OCI-LY7 (cell line): ENCODE measurements around the gene SMG6. TPM values are rescaled to one million over a fixed set of nuclear protein-coding genes. Genes with fewer than 3 reads are reported as not detected.
"Not testable (repeated sequence)": the region's sequence is repeated elsewhere in the genome, so short reads cannot be mapped to it uniquely, and the experiment has no call there.

Experiments used
- BruUV-seq: library from RNA; stranded (reverse); fragments of 400-500 nt; replicated peaks from 2 replicates; lab custom pipeline; 2021; lab: Mats Ljungman, UMichigan
- CTCF ChIA-PET: fragments of 300-600 bp; sonication (Branson Sonifier 250); formaldehyde crosslinking; loops from one replicate; lab custom pipeline; 2022; ENCODE audit warnings: antibody characterized with exemption; ENCODE audit not compliant: unreplicated experiment; lab: Charles Lee
- POLR2A ChIA-PET: fragments of 300-600 bp; sonication (Branson Sonifier 250); formaldehyde crosslinking; loops from one replicate; lab custom pipeline; 2022; ENCODE audit warnings: antibody characterized with exemption; lab: Charles Lee
- DNase-seq: peaks from one replicate; pipeline ENCODE4 v3.0.0-alpha.2; 2015; ENCODE audit warnings: low spot score
- H2AFZ ChIP-seq: fragments of 200-600 bp; sonication (generic), shearing (Covaris generic); 2 replicates; pipeline ENCODE4 v1.6.1; 2014; ENCODE audit warnings: mild to moderate bottlenecking, antibody characterized with exemption, low read length, moderate library complexity
- H3K27ac ChIP-seq: fragments of 200-600 bp; sonication (generic); 2 replicates; pipeline ENCODE4 v1.5.1; 2014; ENCODE audit warnings: mixed run types, low read depth, mild to moderate bottlenecking, moderate library complexity, low read length, inconsistent platforms; ENCODE audit not compliant: poor library complexity, severe bottlenecking
- H3K36me3 ChIP-seq: fragments of 200-600 bp; sonication (generic); 2 replicates; pipeline ENCODE4 v1.6.1; 2014; ENCODE audit warnings: mild to moderate bottlenecking, antibody characterized with exemption, low read length, moderate library complexity, mixed read lengths; ENCODE audit not compliant: insufficient read depth
- H3K4me1 ChIP-seq: fragments of 200-600 bp; sonication (generic); 2 replicates; pipeline ENCODE4 v1.5.1; 2014; ENCODE audit warnings: mild to moderate bottlenecking, low read length; ENCODE audit not compliant: insufficient read depth, poor library complexity, severe bottlenecking
- H3K4me2 ChIP-seq: fragments of 200-600 bp; sonication (generic); 2 replicates; pipeline ENCODE4 v1.6.1; 2014; ENCODE audit warnings: mild to moderate bottlenecking, low read length
- H3K4me3 ChIP-seq: fragments of 200-600 bp; sonication (generic); 2 replicates; pipeline ENCODE4 v1.5.1; 2014; ENCODE audit warnings: mild to moderate bottlenecking, low read depth, low read length; ENCODE audit not compliant: poor library complexity, severe bottlenecking
- H3K79me2 ChIP-seq: fragments of 200-600 bp; sonication (generic); 2 replicates; pipeline ENCODE4 v1.6.1; 2016; ENCODE audit warnings: low read depth, mild to moderate bottlenecking, low read length, moderate library complexity, mixed read lengths; ENCODE audit not compliant: insufficient read depth
- H3K9me2 ChIP-seq: fragments of 200-600 bp; sonication (generic); 2 replicates; pipeline ENCODE4 v1.6.1; 2016; ENCODE audit warnings: mild to moderate bottlenecking, low read length, mixed read lengths; ENCODE audit not compliant: insufficient read depth
- H3K9me3 ChIP-seq: fragments of 200-600 bp; sonication (generic); 2 replicates; pipeline ENCODE4 v1.6.1; 2014; ENCODE audit warnings: mild to moderate bottlenecking, mixed run types, low read length, mixed read lengths
- H4K20me1 ChIP-seq: fragments of 200-600 bp; sonication (generic); 2 replicates; pipeline ENCODE4 v1.6.1; 2014; ENCODE audit warnings: mild to moderate bottlenecking, antibody characterized with exemption, low read length, moderate library complexity, mixed read lengths; ENCODE audit not compliant: insufficient read depth
- CTCF ChIP-seq: fragments of 200-600 bp; sonication (generic); conservative IDR thresholded peaks from 2 replicates; pipeline ENCODE4 v1.5.1; 2014; ENCODE audit warnings: mild to moderate bottlenecking, antibody characterized with exemption, low read length, moderate library complexity, mixed read lengths
- EZH2phosphoT487 ChIP-seq: fragments of 200-600 bp; sonication (generic); IDR thresholded peaks from 2 replicates; pipeline ENCODE4 v1.6.1; 2018; ENCODE audit warnings: low read depth, borderline replicate concordance, mild to moderate bottlenecking, mixed run types, antibody characterized with exemption, low read length, moderate library complexity, mixed read lengths
- intact Hi-C: fragments of 100-400 bp; cut with micrococcal nuclease; formaldehyde crosslinking; loops from one replicate; pipeline ENCODE4 v1.10.0; 2022; ENCODE audit not compliant: unreplicated experiment
- total RNA-seq, 2 experiments: library from RNA; depleted of rRNA in 1 of 2; stranded (reverse); fragments of >200 nt in 1 of 2; shearing (Covaris generic) in 1 of 2; gene quantifications; 2 replicates each; pipeline ENCODE4 v1.2.3, GENCODE V29; 2014 to 2022

Gene SMG6
- total RNA-seq, 2 experiments from 2014 or later = 12.5 to 17.8 TPM

- H3K79me2 ChIP-seq = no peaks in the 10 kb centered on the region
- H3K4me3 ChIP-seq = no peak overlapping the region
- no peaks in the 10 kb centered on the region for H3K9me3 ChIP-seq
- TF ChIP-seq CTCF (no peak), EZH2phosphoT487 (no peak)
- H3K4me2 ChIP-seq = no peak overlapping the region
- intact Hi-C loops = no loop called here
- no TSS peak for BruUV-seq
- H3K36me3 ChIP-seq = peaks cover 20% of the 10 kb centered on the region; the same call in 1 of the 2 replicates
- ChIA-PET POLR2A (interaction anchor here (0.6 kb wide), 1 partner anchor 463 kb away, joined by 3 read pairs; no protein-coding TSS in a partner anchor), CTCF (no interaction called here)
- DNase-seq = no peak
- H3K27ac ChIP-seq = no peak overlapping the region
- no peaks in the 10 kb centered on the region for H4K20me1 ChIP-seq
- H3K9me2 ChIP-seq = no peaks in the 10 kb centered on the region
- peaks cover 3% of the 10 kb centered on the region for H3K4me1 ChIP-seq
- H2AFZ ChIP-seq = no peak overlapping the region
These were observed 41.4 kb downstream of the SMG6 start for GRCh38 chr17:2262135-2262587.

GRCh38 chr17:2259769-2260536, 43.6 kb downstream of the SMG6 start:
- Histone ChIP-seq H3K79me2 (no peaks in the 10 kb centered on the region), H3K9me3 (no peaks in the 10 kb centered on the region), H3K36me3 (peaks cover 17% of the 10 kb centered on the region), H4K20me1 (no peaks in the 10 kb centered on the region), H3K9me2 (no peaks in the 10 kb centered on the region), H3K4me3 (no peak overlapping the region), H3K27ac (no peak overlapping the region), H3K4me2 (no peak overlapping the region), H3K4me1 (no peaks in the 10 kb centered on the region), H2AFZ (no peak overlapping the region)
- BruUV-seq = no TSS peak
- intact Hi-C loops = no loop called here
- no peak for DNase-seq
- POLR2A ChIA-PET = interaction anchor here (1.2 kb wide), 1 partner anchor 139 kb away, joined by 3 read pairs; no protein-coding TSS in a partner anchor
- CTCF ChIA-PET = no interaction called here
- TF ChIP-seq CTCF = no peak
- no peak for TF ChIP-seq EZH2phosphoT487

GRCh38 chr17:2258830-2259229, 44.8 kb downstream of the SMG6 start:
- POLR2A ChIA-PET = interaction anchor here (0.5 to 1.2 kb wide), 5 partner anchors 11 to 489 kb away, joined by 3 read pairs; no protein-coding TSS in a partner anchor
- intact Hi-C loops = not testable (repeated sequence)

More at GRCh38 chr17:2258830-2259229, 44.8 kb downstream of the SMG6 start:
- H3K4me2 ChIP-seq, BruUV-seq, CTCF ChIA-PET, DNase-seq, H3K27ac ChIP-seq, H3K79me2 ChIP-seq, H2AFZ ChIP-seq, H3K4me1 ChIP-seq, H3K4me3 ChIP-seq, H3K9me2 ChIP-seq, H4K20me1 ChIP-seq, H3K9me3 ChIP-seq: not testable (repeated sequence)
- peaks cover 22% of the 10 kb centered on the region for H3K36me3 ChIP-seq
